ENCODE measurements around the gene TGM6. TPM values are rescaled to one million over a fixed set of nuclear protein-coding genes. Genes with fewer than 3 reads are reported as not detected.

Gene TGM6
- total RNA-seq, 2 experiments from 2014 or later: not detected

GRCh38 chr20:2365091-2365490 is 15.6 kb upstream of the TGM6 start:
- H3K4me3 ChIP-seq (ENCODE audit: low read length): no peak overlapping the region
- DNase-seq (no peak), ATAC-seq (ENCODE audit: poor library complexity) (no peak)
- ChIA-PET CTCF (no interaction called here), POLR2A (no interaction called here)
- H3K36me3 Mint-ChIP-seq (ENCODE audit: low read depth): no peaks in the 10 kb centered on the region
- H3K9me3 Mint-ChIP-seq: peaks cover 8% of the 10 kb centered on the region
- no peaks in the 10 kb centered on the region for H3K4me1 ChIP-seq (ENCODE audit: insufficient read depth, low read length)
- H3K9me3 ChIP-seq (ENCODE audit: control insufficient read depth in 1 of 2, insufficient read depth in 1 of 2, low read length in 2 of 2): peaks cover 5 to 18% of the 10 kb centered on the region in 2 experiments
- H3K4me1 Mint-ChIP-seq (ENCODE audit: low read depth): no peaks in the 10 kb centered on the region
- no peak for TF ChIP-seq CTCF (IDR thresholded peaks at IDR 0.05)
- H3K27ac ChIP-seq (ENCODE audit: low read depth in 1 of 2, low read length in 2 of 2): no peak overlapping the region
- no peaks in the 10 kb centered on the region for H3K36me3 ChIP-seq (ENCODE audit: insufficient read depth, low read length)
- no peak overlapping the region for H3K27ac Mint-ChIP-seq
- H3K4me3 Mint-ChIP-seq: no peak overlapping the region
- H3K27me3 Mint-ChIP-seq: peaks cover 57% of the 10 kb centered on the region
- H3K27me3 ChIP-seq (ENCODE audit: control insufficient read depth in 1 of 2, insufficient read depth in 2 of 2, low read length in 2 of 2): peaks cover 2 to 4% of the 10 kb centered on the region in 2 experiments
- intact Hi-C loops (cut with DNase I, micrococcal nuclease): no loop called here

- Mint-ChIP-seq H3K9me3 (peaks cover 4% of the 10 kb centered on the region), H3K27ac (no peak overlapping the region), H3K27me3 (peaks cover 63% of the 10 kb centered on the region), H3K4me3 (no peak overlapping the region), H3K36me3 (ENCODE audit: low read depth) (no peaks in the 10 kb centered on the region), H3K4me1 (ENCODE audit: low read depth) (no peaks in the 10 kb centered on the region)
- no peak for TF ChIP-seq CTCF (IDR thresholded peaks at IDR 0.05)
- DNase-seq (no peak), ATAC-seq (ENCODE audit: poor library complexity) (no peak)
- H3K27ac ChIP-seq (ENCODE audit: low read depth in 1 of 2, low read length in 2 of 2): no peak overlapping the region
- peaks cover 7 to 8% of the 10 kb centered on the region in 2 experiments for H3K27me3 ChIP-seq (ENCODE audit: control insufficient read depth in 1 of 2, insufficient read depth in 2 of 2, low read length in 2 of 2)
- H3K4me3 ChIP-seq (ENCODE audit: low read length): no peak overlapping the region
- ChIA-PET CTCF (no interaction called here), POLR2A (no interaction called here)
- intact Hi-C loops (cut with DNase I, micrococcal nuclease): no loop called here
- H3K4me1 ChIP-seq (ENCODE audit: insufficient read depth, low read length): no peaks in the 10 kb centered on the region
- peaks cover 5 to 14% of the 10 kb centered on the region in 2 experiments for H3K9me3 ChIP-seq (ENCODE audit: control insufficient read depth in 1 of 2, insufficient read depth in 1 of 2, low read length in 2 of 2)
- no peaks in the 10 kb centered on the region for H3K36me3 ChIP-seq (ENCODE audit: insufficient read depth, low read length)
Measured at GRCh38 chr20:2365666-2366065, 15.0 kb upstream of the TGM6 start.

GRCh38 chr20:2368621-2369020 is 12.1 kb upstream of the TGM6 start:
- Histone ChIP-seq H3K27ac (ENCODE audit: low read depth in 1 of 2, low read length in 2 of 2) (no peak overlapping the region), H3K4me1 (ENCODE audit: insufficient read depth, low read length) (no peaks in the 10 kb centered on the region), H3K36me3 (ENCODE audit: insufficient read depth, low read length) (no peaks in the 10 kb centered on the region), H3K4me3 (ENCODE audit: low read length) (no peak overlapping the region), H3K27me3 (ENCODE audit: control insufficient read depth in 1 of 2, insufficient read depth in 2 of 2, low read length in 2 of 2) (peaks cover 18 to 22% of the 10 kb centered on the region in 2 experiments), H3K9me3 (ENCODE audit: control insufficient read depth in 1 of 2, insufficient read depth in 1 of 2, low read length in 2 of 2) (peaks cover 0 to 5% of the 10 kb centered on the region in 2 experiments)
- ChIA-PET POLR2A (no interaction called here), CTCF (no interaction called here)
- peaks cover 88% of the 10 kb centered on the region for H3K27me3 Mint-ChIP-seq
- ATAC-seq (ENCODE audit: poor library complexity) (no peak), DNase-seq (no peak)
- H3K27ac Mint-ChIP-seq: no peak overlapping the region
- no peaks in the 10 kb centered on the region for H3K4me1 Mint-ChIP-seq (ENCODE audit: low read depth)
- intact Hi-C loops (cut with DNase I, micrococcal nuclease): no loop called here
- H3K4me3 Mint-ChIP-seq: no peak overlapping the region
- H3K36me3 Mint-ChIP-seq (ENCODE audit: low read depth): no peaks in the 10 kb centered on the region
- TF ChIP-seq CTCF (IDR thresholded peaks at IDR 0.05): no peak
- no peaks in the 10 kb centered on the region for H3K9me3 Mint-ChIP-seq

Measured in CD4-positive, alpha-beta T cell (primary cell).